SU-DHL-6 (cell line): Measurements from ENCODE around the gene PTPRS.

Experiments
- H2AFZ ChIP-seq: fragments of 200-600 bp; sonication (generic); 2 replicates; pipeline ENCODE4 v1.6.1; 2014; ENCODE audit warnings: low read depth, mild to moderate bottlenecking, moderate library complexity, mixed read lengths, antibody characterized with exemption, low read length; ENCODE audit not compliant: severe bottlenecking
- H3F3A ChIP-seq: fragments of 200-600 bp; shearing (Covaris generic); 2 replicates; pipeline ENCODE4 v1.6.0; 2016; ENCODE audit warnings: antibody characterized with exemption, mild to moderate bottlenecking; ENCODE audit not compliant: insufficient read depth
- H3K27ac ChIP-seq: fragments of 200-600 bp; sonication (generic); 2 replicates; pipeline ENCODE4 v1.5.1; 2016; ENCODE audit warnings: low read depth, mild to moderate bottlenecking, low read length, moderate library complexity, mixed read lengths
- H3K27me3 ChIP-seq: fragments of 200-600 bp; sonication (generic), shearing (Covaris generic); 2 replicates; pipeline ENCODE4 v1.6.0; 2014; ENCODE audit warnings: mild to moderate bottlenecking, low read length
- H3K36me3 ChIP-seq: fragments of 200-600 bp; sonication (generic); 2 replicates; pipeline ENCODE4 v1.6.1; 2014; ENCODE audit warnings: mild to moderate bottlenecking, low read length, mixed read lengths
- H3K4me2 ChIP-seq: fragments of 300-600, 200-600 bp; shearing (Covaris generic), sonication (generic); 2 replicates; pipeline ENCODE4 v1.6.0; 2014; ENCODE audit warnings: low read length, low read depth, mild to moderate bottlenecking; ENCODE audit not compliant: poor library complexity, severe bottlenecking
- H3K4me3 ChIP-seq: fragments of 200-600 bp; sonication (generic); 2 replicates; pipeline ENCODE4 v1.5.1; 2014; ENCODE audit warnings: antibody characterized with exemption, low read length, mild to moderate bottlenecking, mixed read lengths; ENCODE audit not compliant: insufficient read depth, poor library complexity, severe bottlenecking
- H3K79me2 ChIP-seq: fragments of 200-600 bp; sonication (generic); 2 replicates; pipeline ENCODE4 v1.6.1; 2014; ENCODE audit warnings: mild to moderate bottlenecking, low read length, moderate library complexity; ENCODE audit not compliant: insufficient read depth
- H3K9ac ChIP-seq: fragments of 200-600 bp; sonication (generic); 2 replicates; pipeline ENCODE4 v1.7.0; 2014; ENCODE audit warnings: mild to moderate bottlenecking, low read length
- H3K9me2 ChIP-seq: fragments of 200-600 bp; sonication (generic); replicated peaks from 2 replicates; pipeline ENCODE4 v1.6.1; 2014; ENCODE audit warnings: low read length; ENCODE audit not compliant: insufficient read depth
- H3K9me3 ChIP-seq: fragments of 200-600 bp; sonication (generic); 2 replicates; pipeline ENCODE4 v1.6.1; 2014; ENCODE audit warnings: low read length, mixed read lengths; ENCODE audit not compliant: insufficient read depth
- H4K20me1 ChIP-seq: fragments of 200-600 bp; sonication (generic); 2 replicates; pipeline ENCODE4 v1.6.1; 2014; ENCODE audit warnings: low read depth, mild to moderate bottlenecking, antibody characterized with exemption, low read length, moderate library complexity, mixed read lengths
- EZH2phosphoT487 ChIP-seq: fragments of 200-600 bp; sonication (generic), shearing (Covaris generic); conservative IDR thresholded peaks from 2 replicates; pipeline ENCODE4 v1.6.1; 2018; ENCODE audit warnings: mild to moderate bottlenecking, antibody characterized with exemption, low read length, moderate library complexity, mixed read lengths
- TF ChIP-seq, protein P1 (sequence below): fragments of 200-600 bp; sonication (generic); IDR thresholded peaks from one replicate; pipeline ENCODE4 v1.5.1; 2017; ENCODE audit warnings: antibody characterized with exemption, mild to moderate bottlenecking, low read length, moderate library complexity; ENCODE audit not compliant: insufficient read depth, poor library complexity, severe bottlenecking

The PTPRS gene

DNA sequence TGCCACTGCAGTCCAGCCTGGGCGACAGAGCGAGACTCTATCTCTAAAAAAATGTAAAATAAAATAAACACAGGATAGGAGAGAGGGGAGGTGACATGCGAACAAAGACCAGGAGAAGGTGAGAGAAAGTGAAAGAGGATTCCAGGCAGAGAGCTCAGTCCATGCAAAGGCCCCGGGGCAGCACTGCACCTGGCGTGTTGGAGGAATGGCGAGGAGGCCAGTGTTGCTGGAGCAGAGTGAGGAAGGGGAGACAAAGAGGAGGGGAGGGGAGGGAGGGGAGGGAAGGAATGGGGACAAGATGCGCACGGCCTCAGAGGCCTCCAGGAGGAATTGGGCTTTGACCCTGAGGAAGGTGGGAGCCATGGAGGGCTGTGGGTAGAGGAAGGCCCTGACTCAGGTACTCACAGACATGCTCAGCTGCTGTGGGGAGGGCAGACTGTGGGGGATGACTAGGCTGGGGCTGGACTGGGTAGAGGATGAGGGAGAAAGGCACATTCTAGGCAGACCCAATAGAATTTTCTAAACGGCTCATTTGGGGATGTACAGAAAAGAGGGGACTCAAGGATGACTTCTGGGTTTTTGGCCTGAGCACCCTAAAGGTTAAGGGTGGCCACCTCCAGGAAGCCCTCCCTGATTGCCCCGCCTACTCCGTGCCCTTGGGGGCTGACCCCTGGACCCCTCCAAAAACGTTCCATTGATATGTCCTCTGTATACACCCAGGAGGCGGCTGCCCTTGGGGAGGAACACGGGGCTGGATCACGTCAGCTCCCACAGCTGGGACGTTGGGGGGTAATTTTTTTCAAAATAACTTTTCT is 43.9 kb downstream of the PTPRS start:
- Histone ChIP-seq H3K79me2 (no peaks in the 10 kb centered on the region), H3K9ac (no peak overlapping the region), H3K9me2 (no peaks in the 10 kb centered on the region), H3K27ac (no peak overlapping the region), H3K9me3 (no peaks in the 10 kb centered on the region), H4K20me1 (no peaks in the 10 kb centered on the region), H3K27me3 (no peaks in the 10 kb centered on the region), H3F3A (no peaks in the 10 kb centered on the region), H3K4me3 (no peak overlapping the region), H3K4me2 (no peak overlapping the region), H2AFZ (no peak overlapping the region), H3K36me3 (no peaks in the 10 kb centered on the region)
- TF ChIP-seq, protein P1, sequence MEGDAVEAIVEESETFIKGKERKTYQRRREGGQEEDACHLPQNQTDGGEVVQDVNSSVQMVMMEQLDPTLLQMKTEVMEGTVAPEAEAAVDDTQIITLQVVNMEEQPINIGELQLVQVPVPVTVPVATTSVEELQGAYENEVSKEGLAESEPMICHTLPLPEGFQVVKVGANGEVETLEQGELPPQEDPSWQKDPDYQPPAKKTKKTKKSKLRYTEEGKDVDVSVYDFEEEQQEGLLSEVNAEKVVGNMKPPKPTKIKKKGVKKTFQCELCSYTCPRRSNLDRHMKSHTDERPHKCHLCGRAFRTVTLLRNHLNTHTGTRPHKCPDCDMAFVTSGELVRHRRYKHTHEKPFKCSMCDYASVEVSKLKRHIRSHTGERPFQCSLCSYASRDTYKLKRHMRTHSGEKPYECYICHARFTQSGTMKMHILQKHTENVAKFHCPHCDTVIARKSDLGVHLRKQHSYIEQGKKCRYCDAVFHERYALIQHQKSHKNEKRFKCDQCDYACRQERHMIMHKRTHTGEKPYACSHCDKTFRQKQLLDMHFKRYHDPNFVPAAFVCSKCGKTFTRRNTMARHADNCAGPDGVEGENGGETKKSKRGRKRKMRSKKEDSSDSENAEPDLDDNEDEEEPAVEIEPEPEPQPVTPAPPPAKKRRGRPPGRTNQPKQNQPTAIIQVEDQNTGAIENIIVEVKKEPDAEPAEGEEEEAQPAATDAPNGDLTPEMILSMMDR, result no peak
- TF ChIP-seq EZH2phosphoT487, result no peak

DNA sequence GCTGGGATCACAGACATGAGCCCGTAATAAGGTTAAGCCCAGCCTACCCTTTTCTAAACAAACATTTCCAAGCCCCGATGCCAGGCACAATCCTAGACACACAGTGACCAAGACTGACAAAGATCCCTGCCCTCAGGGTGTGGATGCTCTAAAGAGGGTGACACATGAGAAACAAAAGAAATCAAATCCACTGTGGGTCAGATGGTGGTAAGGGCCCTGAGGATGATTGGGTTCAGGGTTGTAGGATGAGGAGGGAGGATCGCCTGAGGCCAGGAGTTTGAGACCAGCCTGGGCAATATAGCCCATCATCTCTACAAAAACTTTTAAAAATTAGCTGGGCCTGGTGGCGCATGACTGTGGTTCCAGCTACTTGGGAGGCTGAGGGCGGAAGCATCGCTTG is 44.6 kb downstream of the PTPRS start:
- H3K4me3 ChIP-seq, result no peak overlapping the region
- no peaks in the 10 kb centered on the region for H3K27me3 ChIP-seq
- H3K27ac ChIP-seq, result no peak overlapping the region
- no peak overlapping the region for H3K9ac ChIP-seq
- TF ChIP-seq EZH2phosphoT487, result no peak
- TF ChIP-seq, protein P1, result no peak
- no peaks in the 10 kb centered on the region for H3F3A ChIP-seq
- no peaks in the 10 kb centered on the region for H3K36me3 ChIP-seq
- no peaks in the 10 kb centered on the region for H4K20me1 ChIP-seq
- no peak overlapping the region for H3K4me2 ChIP-seq
- H2AFZ ChIP-seq, result no peak overlapping the region
- no peaks in the 10 kb centered on the region for H3K9me2 ChIP-seq
- no peaks in the 10 kb centered on the region for H3K9me3 ChIP-seq
- no peaks in the 10 kb centered on the region for H3K79me2 ChIP-seq

DNA sequence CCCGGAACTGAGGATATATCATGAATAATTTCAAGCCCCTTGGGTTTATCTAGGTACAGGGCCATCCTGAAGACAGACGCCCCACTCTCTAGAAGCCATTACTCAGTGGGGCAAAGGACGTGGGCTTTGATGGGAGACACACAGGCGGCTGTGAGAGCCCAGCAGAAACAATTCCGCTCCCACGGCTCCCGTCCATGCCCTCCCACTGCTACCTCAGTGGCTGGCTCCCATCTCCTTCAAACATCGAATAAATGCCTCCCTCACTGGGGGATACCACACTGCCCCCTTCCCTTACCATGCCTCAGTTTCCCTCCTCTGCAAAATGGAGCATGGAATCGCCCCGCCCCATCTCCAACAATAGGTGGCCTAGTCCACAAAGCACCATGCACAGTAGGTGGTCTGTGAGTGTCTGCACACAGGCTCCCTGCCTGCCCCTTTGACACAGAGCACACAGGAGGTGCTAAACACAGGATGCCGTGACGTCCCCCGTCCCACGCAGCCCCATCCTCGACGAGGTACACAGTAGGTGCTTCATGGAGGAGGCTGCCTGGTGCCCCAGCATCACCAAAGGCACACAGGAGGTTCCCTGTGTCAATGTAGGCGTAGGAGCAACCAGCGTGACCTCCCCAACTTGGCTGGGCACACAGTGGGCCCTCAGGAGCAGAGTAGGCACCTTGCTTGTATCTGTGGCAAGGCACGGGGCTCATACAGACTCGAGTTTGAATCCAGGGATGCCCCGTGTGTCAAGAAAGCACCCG is 46.0 kb downstream of the PTPRS start:
- H3K36me3 ChIP-seq, result no peaks in the 10 kb centered on the region
- no peaks in the 10 kb centered on the region for H3K9me3 ChIP-seq
- H3K27me3 ChIP-seq, result no peaks in the 10 kb centered on the region
- no peak overlapping the region for H3K27ac ChIP-seq
- H3K4me3 ChIP-seq, result no peak overlapping the region
- no peak for TF ChIP-seq EZH2phosphoT487
- TF ChIP-seq, protein P1, result no peak
- H3K79me2 ChIP-seq, result no peaks in the 10 kb centered on the region
- H2AFZ ChIP-seq, result no peak overlapping the region
- no peaks in the 10 kb centered on the region for H3K9me2 ChIP-seq
- no peaks in the 10 kb centered on the region for H4K20me1 ChIP-seq
- no peaks in the 10 kb centered on the region for H3F3A ChIP-seq
- H3K4me2 ChIP-seq, result no peak overlapping the region
- no peak overlapping the region for H3K9ac ChIP-seq
